CD4-positive, alpha-beta T cell (primary cell): ENCODE results near the gene HOXA7. TPM values are rescaled to one million over a fixed set of nuclear protein-coding genes. Genes with fewer than 3 reads are reported as not detected.

Source experiments
- ATAC-seq: fragments of 200-7000 bp; cut with Tn5 transposase; one replicate; pipeline ENCODE4 v1.10.0; 2022; ENCODE audit warnings: mild to moderate bottlenecking; ENCODE audit not compliant: poor library complexity
- CTCF ChIA-PET: fragments of 350-600 bp; sonication (Branson Sonifier 250); formaldehyde crosslinking; loops from one replicate; lab custom pipeline; 2021; ENCODE audit warnings: antibody characterized with exemption, inconsistent platforms; lab: Charles Lee
- POLR2A ChIA-PET: fragments of 350-600 bp; sonication (Branson Sonifier 250); formaldehyde crosslinking; loops from one replicate; lab custom pipeline; 2021; ENCODE audit warnings: antibody characterized with exemption, inconsistent platforms; lab: Charles Lee
- DNase-seq, 14 experiments: peaks; one replicate each; pipeline ENCODE4 v3.0.0-alpha.2; 2013 to 2020; ENCODE audit warnings: mixed read lengths in 2 of 14
- H3K27ac ChIP-seq, 2 donors: one replicate each; pipeline versions ENCODE4 v1.5.1 to v1.7.0; 2013; ENCODE audit warnings: low read length in 2 of 2, low read depth in 1 of 2, mild to moderate bottlenecking in 1 of 2
- H3K27me3 ChIP-seq, 2 experiments: 1 replicate in 1 of 2; 2 replicates in 1 of 2; pipeline versions ENCODE4 v1.6.1 to v1.7.0; 2013; ENCODE audit warnings: low read length in 2 of 2, control low read depth in 1 of 2, mild to moderate bottlenecking in 1 of 2, moderate library complexity in 1 of 2; ENCODE audit not compliant: insufficient read depth in 2 of 2, control insufficient read depth in 1 of 2
- H3K36me3 ChIP-seq: one replicate; pipeline ENCODE4 v1.6.1; 2013; ENCODE audit warnings: low read length, control low read depth; ENCODE audit not compliant: insufficient read depth
- H3K4me1 ChIP-seq: one replicate; pipeline ENCODE4 v1.6.1; 2013; ENCODE audit warnings: low read length, control low read depth; ENCODE audit not compliant: insufficient read depth
- H3K4me3 ChIP-seq: one replicate; pipeline ENCODE4 v1.5.1; 2013; ENCODE audit warnings: mild to moderate bottlenecking, low read length, moderate library complexity
- H3K9me3 ChIP-seq, 2 experiments: 1 replicate in 1 of 2; 2 replicates in 1 of 2; pipeline versions ENCODE4 v1.6.1 to v1.7.0; 2013; ENCODE audit warnings: low read length in 2 of 2, mild to moderate bottlenecking in 2 of 2, control low read depth in 1 of 2, moderate library complexity in 1 of 2; ENCODE audit not compliant: control insufficient read depth in 1 of 2, insufficient read depth in 1 of 2
- H3K27ac Mint-ChIP-seq: one replicate; pipeline ENCODE4 v1.8.0; 2020; ENCODE audit warnings: mixed read lengths
- H3K27me3 Mint-ChIP-seq: one replicate; pipeline ENCODE4 v1.8.0; 2021; ENCODE audit warnings: mixed read lengths
- H3K36me3 Mint-ChIP-seq: one replicate; pipeline ENCODE4 v1.8.0; 2021; ENCODE audit warnings: low read depth, mixed read lengths
- H3K4me1 Mint-ChIP-seq: one replicate; pipeline ENCODE4 v1.8.0; 2021; ENCODE audit warnings: low read depth, mixed read lengths
- H3K4me3 Mint-ChIP-seq: one replicate; pipeline ENCODE4 v1.8.0; 2020; ENCODE audit warnings: mild to moderate bottlenecking, mixed read lengths
- H3K9me3 Mint-ChIP-seq: one replicate; pipeline ENCODE4 v1.8.0; 2020; ENCODE audit warnings: mixed read lengths
- CTCF ChIP-seq: fragments of 200-600 bp; IDR thresholded peaks from one replicate; pipeline ENCODE4 v1.8.0; 2022; ENCODE audit warnings: antibody characterized with exemption, mild to moderate bottlenecking
- intact Hi-C, 2 experiments: fragments of 100-400 bp; cut with DNase I in 1 of 2; cut with micrococcal nuclease in 1 of 2; formaldehyde crosslinking; loops; one replicate each; pipeline versions ENCODE4 v1.15.1 to v1.9.0; 2023 to 2025; cut with DNase I, micrococcal nuclease
- total RNA-seq, 174 experiments: library from RNA in 2 of 174; stranded (reverse) in 2 of 174; gene quantifications; one replicate each; pipeline ENCODE4 v1.2.3 and lab custom pipeline; 2021 to 2026

The HOXA7 gene
- total RNA-seq, 2 experiments from 2014 or later, result not detected

GRCh38 chr7:27179503-27180430 is 23.3 kb upstream of the HOXA7 start:
- ATAC-seq (peak; percentile 78), DNase-seq (peak in 11 of 14 experiments; percentile 41 to 85 (median 56))
- Mint-ChIP-seq H3K36me3 (no peaks in the 10 kb centered on the region), H3K27ac (no peak overlapping the region), H3K27me3 (peaks cover 96% of the 10 kb centered on the region), H3K9me3 (no peaks in the 10 kb centered on the region), H3K4me1 (peaks cover 18% of the 10 kb centered on the region), H3K4me3 (peak overlapping the region; percentile 57)
- POLR2A ChIA-PET, result no interaction called here
- CTCF ChIA-PET, result interaction anchor here (0.6 to 2.0 kb wide), 19 partner anchors 8 to 1310 kb away, joined by 3 to 17 read pairs (median 5); no protein-coding TSS in a partner anchor
- intact Hi-C loops, result loop anchor here in 1 of 2 experiments (5.0 kb wide), 1 partner anchor 1227 kb away; no protein-coding TSS in a partner anchor
- Histone ChIP-seq H3K4me1 (peaks cover 28% of the 10 kb centered on the region), H3K27me3 (peaks cover 73 to 90% of the 10 kb centered on the region in 2 experiments), H3K27ac (no peak overlapping the region), H3K9me3 (peaks cover 0 to 48% of the 10 kb centered on the region in 2 experiments), H3K4me3 (no peak overlapping the region), H3K36me3 (no peaks in the 10 kb centered on the region)
- TF ChIP-seq CTCF, result peak; percentile 90

- no peaks in the 10 kb centered on the region for H3K36me3 Mint-ChIP-seq
- peaks cover 0 to 51% of the 10 kb centered on the region in 2 experiments for H3K9me3 ChIP-seq
- intact Hi-C loops, result loop anchor here in 1 of 2 experiments (5.0 kb wide), 1 partner anchor 1227 kb away; no protein-coding TSS in a partner anchor
- TF ChIP-seq CTCF, result no peak
- peaks cover 96% of the 10 kb centered on the region for H3K27me3 Mint-ChIP-seq
- peaks cover 76 to 92% of the 10 kb centered on the region in 2 experiments for H3K27me3 ChIP-seq
- H3K4me1 ChIP-seq, result peaks cover 29% of the 10 kb centered on the region
- no peak for DNase-seq
- H3K4me3 Mint-ChIP-seq, result no peak overlapping the region
- no peaks in the 10 kb centered on the region for H3K36me3 ChIP-seq
- no peaks in the 10 kb centered on the region for H3K9me3 Mint-ChIP-seq
- no peak overlapping the region for H3K27ac ChIP-seq
- ATAC-seq, result no peak
- peaks cover 15% of the 10 kb centered on the region for H3K4me1 Mint-ChIP-seq
- POLR2A ChIA-PET, result no interaction called here
- H3K27ac Mint-ChIP-seq, result no peak overlapping the region
- CTCF ChIA-PET, result interaction anchor here (0.7 to 2.0 kb wide), 11 partner anchors 8 to 1310 kb away, joined by 3 to 17 read pairs (median 7); no protein-coding TSS in a partner anchor
- no peak overlapping the region for H3K4me3 ChIP-seq
Observed at GRCh38 chr7:27179030-27179429, 22.6 kb upstream of the HOXA7 start.

GRCh38 chr7:27178366-27178765 is 21.9 kb upstream of the HOXA7 start:
- H3K27ac ChIP-seq, result no peak overlapping the region
- POLR2A ChIA-PET, result no interaction called here
- H3K27me3 Mint-ChIP-seq, result peaks cover 90% of the 10 kb centered on the region
- H3K36me3 Mint-ChIP-seq, result no peaks in the 10 kb centered on the region
- H3K9me3 ChIP-seq, result peaks cover 0 to 45% of the 10 kb centered on the region in 2 experiments
- CTCF ChIA-PET, result interaction anchor here (0.8 to 2.0 kb wide), 5 partner anchors 9 to 19 kb away, joined by 3 to 13 read pairs (median 8); no protein-coding TSS in a partner anchor
- H3K27ac Mint-ChIP-seq, result no peak overlapping the region
- intact Hi-C loops, result loop anchor here in 1 of 2 experiments (5.0 kb wide), 1 partner anchor 1226 kb away; no protein-coding TSS in a partner anchor
- H3K4me3 ChIP-seq, result no peak overlapping the region
- DNase-seq (no peak), ATAC-seq (no peak)
- H3K27me3 ChIP-seq, result peaks cover 71 to 92% of the 10 kb centered on the region in 2 experiments
- no peak for TF ChIP-seq CTCF
- peaks cover 10% of the 10 kb centered on the region for H3K4me1 Mint-ChIP-seq
- no peak overlapping the region for H3K4me3 Mint-ChIP-seq
- H3K4me1 ChIP-seq, result peaks cover 28% of the 10 kb centered on the region
- H3K9me3 Mint-ChIP-seq, result no peaks in the 10 kb centered on the region
- H3K36me3 ChIP-seq, result no peaks in the 10 kb centered on the region
